ENCODE data around the gene CPE.
A peak's percentile ranks its signal among the peaks of the same experiment; 100 is the strongest.
"Not testable (repeated sequence)": the region's sequence is repeated elsewhere in the genome, so short reads cannot be mapped to it uniquely, and the experiment has no call there.

The CPE gene

DNA sequence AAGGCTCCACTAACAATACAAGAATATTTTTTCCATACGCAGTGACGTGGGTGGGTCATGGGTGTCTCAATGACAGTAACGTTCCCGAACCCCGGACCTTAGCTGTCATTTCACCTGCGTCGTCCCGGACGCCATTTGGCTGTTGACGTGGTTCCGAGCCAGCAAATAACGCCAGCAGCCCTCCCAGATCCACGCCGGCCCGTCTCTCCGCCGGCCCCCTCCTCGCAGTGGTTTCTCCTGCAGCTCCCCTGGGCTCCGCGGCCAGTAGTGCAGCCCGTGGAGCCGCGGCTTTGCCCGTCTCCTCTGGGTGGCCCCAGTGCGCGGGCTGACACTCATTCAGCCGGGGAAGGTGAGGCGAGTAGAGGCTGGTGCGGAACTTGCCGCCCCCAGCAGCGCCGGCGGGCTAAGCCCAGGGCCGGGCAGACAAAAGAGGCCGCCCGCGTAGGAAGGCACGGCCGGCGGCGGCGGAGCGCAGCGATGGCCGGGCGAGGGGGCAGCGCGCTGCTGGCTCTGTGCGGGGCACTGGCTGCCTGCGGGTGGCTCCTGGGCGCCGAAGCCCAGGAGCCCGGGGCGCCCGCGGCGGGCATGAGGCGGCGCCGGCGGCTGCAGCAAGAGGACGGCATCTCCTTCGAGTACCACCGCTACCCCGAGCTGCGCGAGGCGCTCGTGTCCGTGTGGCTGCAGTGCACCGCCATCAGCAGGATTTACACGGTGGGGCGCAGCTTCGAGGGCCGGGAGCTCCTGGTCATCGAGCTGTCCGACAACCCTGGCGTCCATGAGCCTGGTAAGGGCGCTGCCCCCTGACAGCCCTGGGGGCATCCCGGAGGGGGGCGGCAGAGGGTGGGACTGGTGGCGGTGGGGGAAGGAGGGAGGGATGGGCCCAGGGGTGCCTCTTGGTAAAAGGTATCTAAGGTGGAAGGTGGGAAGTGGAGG is at the start of gene CPE:
Gene CPE, plus strand, starts transcription at position 264 of the 933 bp plus-strand sequence. Its CDS starts 214 bp downstream, at position 478.
- H3K9me3 ChIP-seq: peaks cover 11% of the 10 kb centered on the region
- H3K27ac ChIP-seq: no peak within 1 kb of the TSS
- peak within 1 kb of the TSS; percentile 27; the same call in 1 of the 2 replicates for H3K4me3 ChIP-seq
- H3K4me1 ChIP-seq: peaks cover 7% of the 10 kb centered on the region; the same call in 1 of the 2 replicates
- H4K20me1 ChIP-seq: no peaks in the 10 kb centered on the region
- no peaks in the 10 kb centered on the region for H3K27me3 ChIP-seq
- no peak within 1 kb of the TSS for H3K9ac ChIP-seq
- no peak for TF ChIP-seq Cebpa-rat (IDR thresholded peaks at IDR 0.05)
- no peaks in the 10 kb centered on the region for H3K36me3 ChIP-seq
- H3K4me2 ChIP-seq: no peak within 1 kb of the TSS

DNA sequence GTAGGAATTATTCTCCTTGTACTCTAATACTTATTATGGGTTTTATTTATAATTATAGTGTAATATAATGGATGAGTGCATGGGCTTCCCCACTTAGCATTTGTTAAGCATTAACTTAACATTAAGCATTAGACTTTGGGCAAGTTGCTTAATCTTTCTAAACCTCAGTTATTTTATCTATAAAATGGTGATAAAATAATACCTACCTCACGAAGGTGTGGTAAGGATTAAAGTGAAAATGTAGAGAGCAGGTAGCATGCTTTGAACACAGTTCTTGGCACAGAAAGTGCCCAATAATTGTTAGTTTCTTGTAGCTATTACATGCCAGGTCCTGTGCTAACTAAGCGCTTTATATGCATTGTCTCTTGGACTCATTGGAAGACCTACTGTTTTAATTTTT is 48.7 kb upstream of the CPE start:
- Histone ChIP-seq H3K27ac (no peak overlapping the region), H4K20me1 (peaks cover 70% of the 10 kb centered on the region), H3K4me2 (peak overlapping the region; percentile 97), H3K9me3 (no peaks in the 10 kb centered on the region), H3K27me3 (no peaks in the 10 kb centered on the region), H3K4me3 (no peak overlapping the region), H3K4me1 (peaks cover 62% of the 10 kb centered on the region), H3K36me3 (peaks cover 40% of the 10 kb centered on the region), H3K9ac (no peak overlapping the region)
- no peak for TF ChIP-seq Cebpa-rat (IDR thresholded peaks at IDR 0.05)

DNA sequence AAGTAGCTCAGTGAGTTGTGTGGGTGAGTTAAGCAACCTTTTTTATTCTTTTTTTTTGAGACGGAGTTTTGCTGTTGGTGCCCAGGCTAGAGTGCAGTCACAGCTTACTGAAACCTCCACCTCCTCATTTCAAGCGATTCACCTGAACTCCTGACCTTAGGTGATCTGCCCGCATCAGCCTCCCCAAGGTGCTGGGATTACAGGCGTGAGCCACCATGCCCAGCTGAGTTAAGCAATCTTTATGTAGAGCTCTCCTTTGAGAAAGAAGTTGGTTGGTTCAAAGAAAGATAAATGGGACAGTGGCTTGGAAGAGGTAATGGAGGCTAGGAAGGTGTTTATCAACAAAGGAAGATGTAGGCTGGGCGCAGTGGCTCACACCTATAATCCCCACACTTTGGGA is 48.1 kb upstream of the CPE start:
- H3K9ac ChIP-seq: no peak overlapping the region
- peaks cover 56% of the 10 kb centered on the region for H3K4me1 ChIP-seq
- no peaks in the 10 kb centered on the region for H3K27me3 ChIP-seq
- no peak overlapping the region for H3K4me3 ChIP-seq
- H3K9me3 ChIP-seq: no peaks in the 10 kb centered on the region
- peaks cover 45% of the 10 kb centered on the region for H3K36me3 ChIP-seq
- H3K27ac ChIP-seq: no peak overlapping the region
- H3K4me2 ChIP-seq: peak overlapping the region; percentile 97
- peaks cover 76% of the 10 kb centered on the region for H4K20me1 ChIP-seq
- no peak for TF ChIP-seq Cebpa-rat (IDR thresholded peaks at IDR 0.05)

DNA sequence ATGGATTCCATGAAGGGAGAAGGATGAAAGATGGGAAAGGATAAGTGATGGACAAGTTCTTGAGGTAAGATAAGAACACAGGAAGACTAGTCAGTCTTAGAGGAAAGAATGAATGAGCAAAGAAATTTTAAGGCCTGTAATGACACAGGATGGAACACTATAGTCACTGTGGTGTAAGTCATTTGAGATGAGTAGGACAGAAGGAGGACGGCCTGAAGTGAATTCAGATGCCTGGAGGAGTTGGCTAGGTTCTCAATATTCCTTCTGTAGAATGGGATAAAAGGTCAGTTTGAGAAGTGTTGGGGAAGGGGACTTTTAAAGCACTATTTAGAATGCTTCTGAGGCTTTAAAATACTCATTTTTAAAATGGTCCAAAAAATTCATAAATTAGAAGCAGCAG is 47.4 kb upstream of the CPE start:
- no peak for TF ChIP-seq Cebpa-rat (IDR thresholded peaks at IDR 0.05)
- no peaks in the 10 kb centered on the region for H3K27me3 ChIP-seq
- peaks cover 77% of the 10 kb centered on the region for H4K20me1 ChIP-seq
- H3K4me2 ChIP-seq: peak overlapping the region; percentile 97
- H3K9ac ChIP-seq: no peak overlapping the region
- H3K9me3 ChIP-seq: no peaks in the 10 kb centered on the region
- H3K27ac ChIP-seq: no peak overlapping the region
- no peak overlapping the region for H3K4me3 ChIP-seq
- H3K4me1 ChIP-seq: peaks cover 49% of the 10 kb centered on the region
- H3K36me3 ChIP-seq: peaks cover 46% of the 10 kb centered on the region

DNA sequence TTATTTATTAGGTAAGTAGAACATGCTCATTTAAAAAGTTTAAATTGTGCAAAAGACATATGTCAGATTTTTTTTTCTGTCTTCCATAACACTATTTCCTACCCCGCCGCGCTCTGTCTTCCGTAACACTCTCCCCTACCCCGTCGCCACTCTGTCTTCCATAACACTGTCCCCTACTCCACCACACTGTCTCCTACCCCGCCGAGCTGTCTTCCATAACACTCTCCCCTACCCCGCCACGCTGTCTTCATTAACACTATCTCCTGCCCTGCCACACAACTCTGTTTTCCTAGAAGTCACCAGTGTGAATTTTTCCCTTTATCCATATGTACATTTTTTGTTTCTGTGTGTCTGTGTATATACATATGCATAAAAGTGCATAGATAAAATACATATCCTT is 47.0 kb upstream of the CPE start:
- H3K27ac ChIP-seq: no peak overlapping the region
- H3K4me3 ChIP-seq: no peak overlapping the region
- H3K4me2 ChIP-seq: peak overlapping the region; percentile 97; the same call in 1 of the 2 replicates
- H3K9me3 ChIP-seq: no peaks in the 10 kb centered on the region
- no peaks in the 10 kb centered on the region for H3K27me3 ChIP-seq
- H3K4me1 ChIP-seq: peaks cover 46% of the 10 kb centered on the region
- no peak for TF ChIP-seq Cebpa-rat (IDR thresholded peaks at IDR 0.05)
- H3K9ac ChIP-seq: no peak overlapping the region
- H4K20me1 ChIP-seq: peaks cover 82% of the 10 kb centered on the region
- H3K36me3 ChIP-seq: peaks cover 51% of the 10 kb centered on the region

DNA sequence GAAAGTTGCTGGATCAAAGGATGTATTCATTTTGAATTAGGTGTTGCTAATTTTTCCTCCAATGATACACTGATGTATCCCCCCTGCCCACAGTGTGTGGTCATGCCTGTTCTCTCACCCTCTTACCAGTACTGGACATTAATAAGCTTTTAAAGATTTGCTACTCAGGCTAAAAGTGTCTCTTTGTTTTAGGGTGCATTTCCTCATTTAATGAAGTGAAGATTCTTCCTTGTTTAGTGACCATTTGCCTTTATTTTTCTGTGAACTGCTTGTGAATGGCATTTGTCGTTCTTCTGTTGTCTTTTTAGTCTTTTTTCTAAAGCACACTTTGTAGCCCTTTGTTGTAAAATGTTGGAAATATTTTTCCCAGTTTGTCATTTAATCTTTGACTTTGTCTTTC is 46.3 kb upstream of the CPE start:
- no peak overlapping the region for H3K4me3 ChIP-seq
- no peak overlapping the region for H3K27ac ChIP-seq
- H3K4me2 ChIP-seq: peak overlapping the region; percentile 97; the same call in 1 of the 2 replicates

DNA sequence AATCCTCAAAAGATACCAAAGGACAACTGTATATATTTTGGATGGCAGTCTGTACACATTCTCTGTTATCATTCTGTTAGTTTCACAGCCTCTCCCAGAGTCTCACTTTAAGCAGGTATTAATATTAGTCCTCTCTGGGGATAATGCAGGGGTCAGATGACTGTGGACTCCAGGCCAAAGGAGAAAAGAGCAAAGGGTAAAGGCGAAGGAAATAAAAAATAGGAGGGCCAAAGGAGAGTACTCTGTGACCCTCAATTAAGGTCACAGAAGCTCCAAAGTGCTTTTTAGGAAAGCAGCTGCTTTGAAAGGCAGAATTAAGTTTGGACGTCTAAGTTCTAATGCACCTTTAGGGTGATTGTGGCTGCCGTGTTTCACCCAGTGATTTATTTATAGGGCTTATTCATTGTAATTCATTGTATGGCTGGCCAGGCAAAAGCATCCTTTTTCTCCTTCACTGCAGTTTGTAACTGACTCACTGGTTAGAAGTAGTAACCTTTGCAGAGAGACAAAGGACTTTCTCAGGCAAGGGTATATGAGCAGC is 43.6 kb upstream of the CPE start:
- peaks cover 62% of the 10 kb centered on the region for H4K20me1 ChIP-seq
- H3K9ac ChIP-seq: no peak overlapping the region
- H3K4me2 ChIP-seq: no peak overlapping the region
- H3K4me3 ChIP-seq: no peak overlapping the region
- no peaks in the 10 kb centered on the region for H3K27me3 ChIP-seq
- no peak overlapping the region for H3K27ac ChIP-seq
- H3K9me3 ChIP-seq: no peaks in the 10 kb centered on the region
- TF ChIP-seq Cebpa-rat (IDR thresholded peaks at IDR 0.05): no peak
- H3K4me1 ChIP-seq: peaks cover 25% of the 10 kb centered on the region
- H3K36me3 ChIP-seq: peaks cover 79% of the 10 kb centered on the region

More for the DNA sequence above, 46.3 kb upstream of the CPE start:
- peaks cover 87% of the 10 kb centered on the region for H4K20me1 ChIP-seq
- H3K36me3 ChIP-seq: peaks cover 58% of the 10 kb centered on the region
- TF ChIP-seq Cebpa-rat (IDR thresholded peaks at IDR 0.05): no peak
- no peaks in the 10 kb centered on the region for H3K9me3 ChIP-seq
- H3K27me3 ChIP-seq: no peaks in the 10 kb centered on the region
- H3K9ac ChIP-seq: no peak overlapping the region
- H3K4me1 ChIP-seq: peaks cover 46% of the 10 kb centered on the region

DNA sequence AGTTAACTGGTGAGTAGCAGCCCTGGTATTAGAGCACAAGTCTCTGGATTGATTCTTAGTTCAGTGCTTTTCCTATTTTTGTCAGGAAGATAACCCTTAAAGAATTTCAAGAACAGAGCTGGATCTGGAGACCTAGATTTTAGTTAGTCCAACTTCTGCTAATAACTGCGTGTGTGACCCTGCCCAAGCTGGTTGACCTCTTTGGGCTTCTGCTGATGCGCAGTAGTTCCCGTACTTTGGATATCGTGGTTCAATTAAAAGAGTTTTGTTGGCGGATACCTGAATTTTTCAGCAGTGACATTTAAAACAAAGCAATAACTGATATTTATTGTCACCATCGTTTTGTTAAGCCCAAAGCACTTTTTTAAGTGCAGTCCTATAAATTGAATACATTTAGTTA is 42.1 kb upstream of the CPE start:
- Histone ChIP-seq H3K36me3 (peaks cover 74% of the 10 kb centered on the region), H3K4me2 (no peak overlapping the region), H3K27ac (no peak overlapping the region), H3K9ac (no peak overlapping the region), H3K27me3 (no peaks in the 10 kb centered on the region), H3K4me3 (no peak overlapping the region), H4K20me1 (peaks cover 47% of the 10 kb centered on the region), H3K4me1 (peaks cover 10% of the 10 kb centered on the region), H3K9me3 (no peaks in the 10 kb centered on the region)
- no peak for TF ChIP-seq Cebpa-rat (IDR thresholded peaks at IDR 0.05)

DNA sequence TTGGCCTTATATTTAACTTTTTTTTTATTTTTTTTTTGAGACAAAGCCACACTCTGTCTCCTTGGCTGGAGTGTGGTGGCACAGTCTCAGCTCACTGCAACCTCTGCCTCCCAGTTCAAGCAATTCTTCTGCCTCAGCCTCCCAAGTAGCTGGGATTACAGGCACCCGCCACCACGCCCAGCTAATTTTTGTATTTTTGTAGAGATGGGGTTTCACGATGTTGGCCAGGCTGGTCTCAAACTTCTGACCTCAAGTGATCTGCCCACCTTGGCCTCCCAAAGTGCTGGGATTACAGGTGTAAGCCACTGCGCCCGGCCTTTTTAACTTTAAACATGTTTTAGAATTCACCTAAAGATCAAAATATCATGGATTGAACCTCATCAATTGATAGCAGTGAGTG is 36.5 kb upstream of the CPE start:
- peaks cover 48% of the 10 kb centered on the region for H3K36me3 ChIP-seq
- H4K20me1 ChIP-seq, H3K27ac ChIP-seq, H3K27me3 ChIP-seq, H3K4me2 ChIP-seq, H3K4me3 ChIP-seq, H3K9me3 ChIP-seq, H3K4me1 ChIP-seq, H3K9ac ChIP-seq: not testable (repeated sequence)
